H9 (cell line): ENCODE results near the gene CBX3. TPM values are rescaled to one million over a fixed set of nuclear protein-coding genes. Genes with fewer than 3 reads are reported as not detected.
A peak's percentile ranks its signal among the peaks of the same experiment; 100 is the strongest.

Experiments
- DNase-seq: peaks from one replicate; pipeline ENCODE4 v3.0.0-alpha.2; 2017
- H2AFZ ChIP-seq: one replicate; pipeline ENCODE4 v1.6.1; 2013; ENCODE audit warnings: mild to moderate bottlenecking, low read length, control low read depth, moderate library complexity
- H2AK5ac ChIP-seq: 2 replicates; pipeline ENCODE4 v1.6.1; 2013; ENCODE audit warnings: low read length, control low read depth, mixed read lengths; ENCODE audit not compliant: insufficient read length
- H2BK120ac ChIP-seq: one replicate; pipeline ENCODE4 v1.6.1; 2013; ENCODE audit warnings: low read depth, mild to moderate bottlenecking, low read length, control low read depth, inconsistent platforms; ENCODE audit not compliant: poor library complexity, severe bottlenecking
- H2BK12ac ChIP-seq: 2 replicates; pipeline ENCODE4 v1.6.1; 2013; ENCODE audit warnings: low read length, control low read depth, mixed read lengths, low read depth; ENCODE audit not compliant: insufficient read length
- H2BK15ac ChIP-seq: 2 replicates; pipeline ENCODE4 v1.6.1; 2013; ENCODE audit warnings: low read depth, low read length, control low read depth
- H2BK20ac ChIP-seq: one replicate; pipeline ENCODE4 v1.6.1; 2013; ENCODE audit warnings: low read depth, mild to moderate bottlenecking, low read length, control low read depth, inconsistent platforms; ENCODE audit not compliant: poor library complexity, severe bottlenecking
- H2BK5ac ChIP-seq: 2 replicates; pipeline ENCODE4 v1.6.1; 2013; ENCODE audit warnings: low read length, control low read depth, mixed read lengths; ENCODE audit not compliant: insufficient read length
- H3K14ac ChIP-seq: 2 replicates; pipeline ENCODE4 v1.6.1; 2013; ENCODE audit warnings: low read length, control low read depth; ENCODE audit not compliant: insufficient read depth
- H3K18ac ChIP-seq: 2 replicates; pipeline ENCODE4 v1.6.1; 2013; ENCODE audit warnings: low read depth, mild to moderate bottlenecking, mixed read lengths, low read length, control low read depth; ENCODE audit not compliant: insufficient read length
- H3K23ac ChIP-seq: 2 replicates; pipeline ENCODE4 v1.6.1; 2013; ENCODE audit warnings: low read length, control low read depth, mixed read lengths, low read depth; ENCODE audit not compliant: insufficient read length
- H3K23me2 ChIP-seq: 2 replicates; pipeline ENCODE4 v1.6.1; 2013; ENCODE audit warnings: low read depth, mild to moderate bottlenecking, mixed read lengths, low read length, control low read depth; ENCODE audit not compliant: insufficient read length, poor library complexity, severe bottlenecking
- H3K27ac ChIP-seq: 2 replicates; pipeline ENCODE4 v1.5.1; 2013; ENCODE audit warnings: low read length, control low read depth, mixed read lengths, low read depth; ENCODE audit not compliant: insufficient read length
- H3K27me3 ChIP-seq: 2 replicates; pipeline ENCODE4 v1.6.1; 2013; ENCODE audit warnings: low read length, control low read depth, inconsistent platforms; ENCODE audit not compliant: insufficient read depth
- H3K4ac ChIP-seq: 2 replicates; pipeline ENCODE4 v1.6.1; 2013; ENCODE audit warnings: low read depth, mild to moderate bottlenecking, control low read depth, inconsistent platforms, low read length, moderate library complexity
- H3K4me1 ChIP-seq: 2 replicates; pipeline ENCODE4 v1.6.1; 2013; ENCODE audit warnings: low read length, control low read depth, inconsistent platforms; ENCODE audit not compliant: insufficient read depth
- H3K4me2 ChIP-seq: 2 replicates; pipeline ENCODE4 v1.6.1; 2013; ENCODE audit warnings: low read length, control low read depth, mixed read lengths; ENCODE audit not compliant: insufficient read length, insufficient read depth
- H3K56ac ChIP-seq: 2 replicates; pipeline ENCODE4 v1.6.1; 2013; ENCODE audit warnings: low read depth, mild to moderate bottlenecking, mixed read lengths, low read length, control low read depth; ENCODE audit not compliant: insufficient read length
- H3K79me1 ChIP-seq: 2 replicates; pipeline ENCODE4 v1.6.1; 2013; ENCODE audit warnings: low read depth, mild to moderate bottlenecking, moderate library complexity, low read length, control low read depth, inconsistent platforms; ENCODE audit not compliant: insufficient read depth, poor library complexity, severe bottlenecking
- H3K79me2 ChIP-seq: 2 replicates; pipeline ENCODE4 v1.6.1; 2013; ENCODE audit warnings: low read length, control low read depth, inconsistent platforms; ENCODE audit not compliant: insufficient read depth
- H3K9ac ChIP-seq: 2 replicates; pipeline ENCODE4 v1.6.1; 2013; ENCODE audit warnings: low read length, control low read depth, mixed read lengths; ENCODE audit not compliant: insufficient read length; ENCODE audit errors: extremely low read depth
- H3K9me3 ChIP-seq: one replicate; pipeline ENCODE4 v1.6.1; 2013; ENCODE audit warnings: low read depth, low read length, inconsistent platforms; ENCODE audit not compliant: control insufficient read depth
- H3T11ph ChIP-seq: one replicate; pipeline ENCODE4 v1.6.1; 2013; ENCODE audit warnings: mild to moderate bottlenecking, low read length, control low read depth, inconsistent platforms
- H4K20me1 ChIP-seq: one replicate; pipeline ENCODE4 v1.6.1; 2013; ENCODE audit not compliant: control insufficient read depth, insufficient read length, insufficient read depth
- H4K5ac ChIP-seq: 2 replicates; pipeline ENCODE4 v1.6.1; 2013; ENCODE audit warnings: low read depth, mild to moderate bottlenecking, mixed read lengths, low read length, control low read depth; ENCODE audit not compliant: insufficient read length
- H4K8ac ChIP-seq: replicated peaks from 2 replicates; pipeline ENCODE4 v1.6.1; 2013; ENCODE audit warnings: low read length, control low read depth, mixed read lengths, low read depth; ENCODE audit not compliant: insufficient read length
- H4K91ac ChIP-seq: 2 replicates; pipeline ENCODE4 v1.6.1; 2013; ENCODE audit warnings: low read depth, mild to moderate bottlenecking, moderate library complexity, mixed read lengths, low read length, control low read depth; ENCODE audit not compliant: insufficient read length
- H3K27ac Mint-ChIP-seq, 3 experiments: 2 replicates in 2 of 3; 3 replicates in 1 of 3; pipeline ENCODE4 v1.8.0; 2020 to 2021; ENCODE audit warnings: mixed read lengths in 3 of 3, mild to moderate bottlenecking in 1 of 3, moderate library complexity in 1 of 3
- H3K27me3 Mint-ChIP-seq: 2 replicates; pipeline ENCODE4 v1.8.0; 2021; ENCODE audit warnings: low read depth, mild to moderate bottlenecking, moderate library complexity, mixed read lengths
- H3K36me3 Mint-ChIP-seq, 3 experiments: 2 replicates in 2 of 3; 3 replicates in 1 of 3; pipeline ENCODE4 v1.8.0; 2020 to 2021; ENCODE audit warnings: low read depth in 3 of 3, mixed read lengths in 3 of 3; ENCODE audit not compliant: insufficient read depth in 1 of 3
- H3K4me1 Mint-ChIP-seq, 2 experiments: 2 replicates each; pipeline ENCODE4 v1.8.0; 2020; ENCODE audit warnings: mixed read lengths in 2 of 2
- H3K4me3 Mint-ChIP-seq, 2 experiments: 2 replicates in 1 of 2; 3 replicates in 1 of 2; pipeline ENCODE4 v1.8.0; 2020 to 2021; ENCODE audit warnings: mild to moderate bottlenecking in 2 of 2, mixed read lengths in 2 of 2, moderate library complexity in 1 of 2
- H3K9me3 Mint-ChIP-seq, 2 experiments: 2 replicates in 1 of 2; 3 replicates in 1 of 2; pipeline ENCODE4 v1.8.0; 2020; ENCODE audit warnings: mild to moderate bottlenecking in 2 of 2, mixed read lengths in 2 of 2, moderate library complexity in 1 of 2
- WGBS: extraction: QIAGEN DNeasy Blood & Tissue Kit; methylation state at CpG from one replicate; pipeline ENCODE4 v1.1.7; 2013; ENCODE audit warnings: missing lambda C conversion rate, low lambda C conversion rate, mixed read lengths; ENCODE audit not compliant: insufficient read length; ENCODE audit errors: extremely low coverage; 5-methylcytosine and 5-hydroxymethylcytosine counted together
- total RNA-seq: library from RNA; stranded (reverse); gene quantifications from 2 replicates; pipeline ENCODE4 v1.2.1, GENCODE V29; 2021
- TF ChIP-seq, protein P1 (sequence below): fragments of 200-600 bp; sonication (generic); conservative IDR thresholded peaks from 3 replicates; pipeline ENCODE4 v1.8.0; 2021; ENCODE audit warnings: antibody characterized with exemption, mild to moderate bottlenecking

CBX3 gene
- total RNA-seq, 1 experiment from 2014 or later, result 288 TPM

DNA sequence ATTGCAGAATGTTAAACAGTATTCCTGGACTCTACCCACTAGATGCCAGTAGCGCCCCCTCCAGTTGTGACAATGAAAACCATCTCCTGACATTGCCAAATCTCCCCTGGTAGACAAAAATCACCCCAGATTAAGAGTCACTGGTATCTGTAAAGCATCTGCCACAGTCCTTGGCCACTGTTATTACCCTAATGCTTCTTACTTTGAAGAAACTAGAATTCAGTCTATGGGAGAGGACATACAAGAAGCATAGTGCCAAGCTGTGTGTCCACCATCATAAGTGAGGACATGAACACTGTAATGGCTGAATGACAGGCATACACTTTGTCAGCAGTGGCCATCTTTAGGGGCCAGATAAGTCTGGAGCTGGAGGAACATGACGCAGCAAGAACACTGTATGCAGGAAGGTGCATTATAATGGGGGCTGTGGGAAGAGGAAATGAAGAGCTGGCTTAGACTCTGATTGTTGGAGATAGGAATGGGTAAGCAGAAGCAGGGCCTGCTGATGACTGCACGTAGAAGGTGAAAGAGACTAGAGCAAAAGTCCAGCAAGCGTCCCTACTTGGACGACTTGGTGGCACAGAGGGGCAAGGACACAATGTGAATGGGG, 32.5 kb downstream of the CBX3 start:
- Mint-ChIP-seq H3K27ac (no peak overlapping the region), H3K36me3 (peaks cover 0 to 4% (median 2%) of the 10 kb centered on the region in 3 experiments; a peak in 3 of 7 replicates)

More for the DNA sequence above, 32.5 kb downstream of the CBX3 start:
- H4K8ac ChIP-seq, result no peak overlapping the region
- no peak overlapping the region for H2BK20ac ChIP-seq
- no peaks in the 10 kb centered on the region for H3K27me3 ChIP-seq
- H2BK12ac ChIP-seq, result no peak overlapping the region
- H3K9me3 ChIP-seq, result no peaks in the 10 kb centered on the region
- H3K4ac ChIP-seq, result no peak overlapping the region
- Mint-ChIP-seq H3K9me3 (peaks cover 4 to 7% of the 10 kb centered on the region in 2 experiments; a peak in 4 of 5 replicates), H3K4me3 (no peak overlapping the region), H3K4me1 (peaks cover 0 to 5% of the 10 kb centered on the region in 2 experiments; a peak in 1 of 4 replicates), H3K27me3 (peaks cover 2% of the 10 kb centered on the region; the same call in 1 of the 2 replicates)
- no peak overlapping the region for H3K9ac ChIP-seq
- H3K23ac ChIP-seq, result no peak overlapping the region
- H3K14ac ChIP-seq, result no peak overlapping the region
- no peak overlapping the region for H3K4me2 ChIP-seq
- H3K4me1 ChIP-seq, result no peaks in the 10 kb centered on the region
- no peak overlapping the region for H2BK5ac ChIP-seq
- no peak overlapping the region for H4K91ac ChIP-seq
- H3K27ac ChIP-seq, result no peak overlapping the region
- no peaks in the 10 kb centered on the region for H4K20me1 ChIP-seq
- no peaks in the 10 kb centered on the region for H3K79me1 ChIP-seq
- H2AK5ac ChIP-seq, result no peak overlapping the region
- TF ChIP-seq, protein P1, sequence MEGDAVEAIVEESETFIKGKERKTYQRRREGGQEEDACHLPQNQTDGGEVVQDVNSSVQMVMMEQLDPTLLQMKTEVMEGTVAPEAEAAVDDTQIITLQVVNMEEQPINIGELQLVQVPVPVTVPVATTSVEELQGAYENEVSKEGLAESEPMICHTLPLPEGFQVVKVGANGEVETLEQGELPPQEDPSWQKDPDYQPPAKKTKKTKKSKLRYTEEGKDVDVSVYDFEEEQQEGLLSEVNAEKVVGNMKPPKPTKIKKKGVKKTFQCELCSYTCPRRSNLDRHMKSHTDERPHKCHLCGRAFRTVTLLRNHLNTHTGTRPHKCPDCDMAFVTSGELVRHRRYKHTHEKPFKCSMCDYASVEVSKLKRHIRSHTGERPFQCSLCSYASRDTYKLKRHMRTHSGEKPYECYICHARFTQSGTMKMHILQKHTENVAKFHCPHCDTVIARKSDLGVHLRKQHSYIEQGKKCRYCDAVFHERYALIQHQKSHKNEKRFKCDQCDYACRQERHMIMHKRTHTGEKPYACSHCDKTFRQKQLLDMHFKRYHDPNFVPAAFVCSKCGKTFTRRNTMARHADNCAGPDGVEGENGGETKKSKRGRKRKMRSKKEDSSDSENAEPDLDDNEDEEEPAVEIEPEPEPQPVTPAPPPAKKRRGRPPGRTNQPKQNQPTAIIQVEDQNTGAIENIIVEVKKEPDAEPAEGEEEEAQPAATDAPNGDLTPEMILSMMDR, result peak; percentile 33; the same call in 2 of the 3 replicates
- no peaks in the 10 kb centered on the region for H3K23me2 ChIP-seq
- DNase-seq, result no peak
- no peak overlapping the region for H2BK15ac ChIP-seq
- H2AFZ ChIP-seq, result no peak overlapping the region
- no peak overlapping the region for H2BK120ac ChIP-seq
- no CpG with 5 or more reads among the region's 5 CpGs for WGBS
- no peak overlapping the region for H3T11ph ChIP-seq
- H3K18ac ChIP-seq, result no peak overlapping the region
- no peaks in the 10 kb centered on the region for H3K79me2 ChIP-seq
- no peak overlapping the region for H4K5ac ChIP-seq
- H3K56ac ChIP-seq, result no peak overlapping the region
